ENCODE results near the gene SCUBE3. TPM values are rescaled to one million over a fixed set of nuclear protein-coding genes. Genes with fewer than 3 reads are reported as not detected.

SCUBE3 gene
- total and polyA plus RNA-seq, 2 experiments from 2014 or later, result 0.39 to 1.1 TPM

DNA sequence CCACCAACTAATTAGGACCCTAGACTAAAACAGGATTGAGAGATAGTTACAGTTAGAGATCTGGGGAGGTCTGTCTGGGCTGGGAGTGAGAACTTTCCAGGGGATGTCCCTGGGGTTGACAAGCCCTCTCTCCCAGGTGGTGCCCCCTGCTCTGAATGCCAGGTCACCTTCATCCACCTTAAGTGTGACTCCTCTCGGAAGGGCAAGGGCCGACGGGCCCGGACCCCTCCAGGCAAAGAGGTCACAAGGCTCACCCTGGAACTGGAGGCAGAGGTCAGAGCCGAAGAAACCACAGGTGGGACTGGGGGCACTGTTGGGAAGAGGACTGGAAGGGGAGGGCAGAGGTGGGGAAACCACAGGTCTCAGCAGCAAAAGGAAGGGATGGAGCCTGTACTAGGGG is 28.7 kb downstream of the SCUBE3 start (continued):
- TF ChIP-seq, protein P1, sequence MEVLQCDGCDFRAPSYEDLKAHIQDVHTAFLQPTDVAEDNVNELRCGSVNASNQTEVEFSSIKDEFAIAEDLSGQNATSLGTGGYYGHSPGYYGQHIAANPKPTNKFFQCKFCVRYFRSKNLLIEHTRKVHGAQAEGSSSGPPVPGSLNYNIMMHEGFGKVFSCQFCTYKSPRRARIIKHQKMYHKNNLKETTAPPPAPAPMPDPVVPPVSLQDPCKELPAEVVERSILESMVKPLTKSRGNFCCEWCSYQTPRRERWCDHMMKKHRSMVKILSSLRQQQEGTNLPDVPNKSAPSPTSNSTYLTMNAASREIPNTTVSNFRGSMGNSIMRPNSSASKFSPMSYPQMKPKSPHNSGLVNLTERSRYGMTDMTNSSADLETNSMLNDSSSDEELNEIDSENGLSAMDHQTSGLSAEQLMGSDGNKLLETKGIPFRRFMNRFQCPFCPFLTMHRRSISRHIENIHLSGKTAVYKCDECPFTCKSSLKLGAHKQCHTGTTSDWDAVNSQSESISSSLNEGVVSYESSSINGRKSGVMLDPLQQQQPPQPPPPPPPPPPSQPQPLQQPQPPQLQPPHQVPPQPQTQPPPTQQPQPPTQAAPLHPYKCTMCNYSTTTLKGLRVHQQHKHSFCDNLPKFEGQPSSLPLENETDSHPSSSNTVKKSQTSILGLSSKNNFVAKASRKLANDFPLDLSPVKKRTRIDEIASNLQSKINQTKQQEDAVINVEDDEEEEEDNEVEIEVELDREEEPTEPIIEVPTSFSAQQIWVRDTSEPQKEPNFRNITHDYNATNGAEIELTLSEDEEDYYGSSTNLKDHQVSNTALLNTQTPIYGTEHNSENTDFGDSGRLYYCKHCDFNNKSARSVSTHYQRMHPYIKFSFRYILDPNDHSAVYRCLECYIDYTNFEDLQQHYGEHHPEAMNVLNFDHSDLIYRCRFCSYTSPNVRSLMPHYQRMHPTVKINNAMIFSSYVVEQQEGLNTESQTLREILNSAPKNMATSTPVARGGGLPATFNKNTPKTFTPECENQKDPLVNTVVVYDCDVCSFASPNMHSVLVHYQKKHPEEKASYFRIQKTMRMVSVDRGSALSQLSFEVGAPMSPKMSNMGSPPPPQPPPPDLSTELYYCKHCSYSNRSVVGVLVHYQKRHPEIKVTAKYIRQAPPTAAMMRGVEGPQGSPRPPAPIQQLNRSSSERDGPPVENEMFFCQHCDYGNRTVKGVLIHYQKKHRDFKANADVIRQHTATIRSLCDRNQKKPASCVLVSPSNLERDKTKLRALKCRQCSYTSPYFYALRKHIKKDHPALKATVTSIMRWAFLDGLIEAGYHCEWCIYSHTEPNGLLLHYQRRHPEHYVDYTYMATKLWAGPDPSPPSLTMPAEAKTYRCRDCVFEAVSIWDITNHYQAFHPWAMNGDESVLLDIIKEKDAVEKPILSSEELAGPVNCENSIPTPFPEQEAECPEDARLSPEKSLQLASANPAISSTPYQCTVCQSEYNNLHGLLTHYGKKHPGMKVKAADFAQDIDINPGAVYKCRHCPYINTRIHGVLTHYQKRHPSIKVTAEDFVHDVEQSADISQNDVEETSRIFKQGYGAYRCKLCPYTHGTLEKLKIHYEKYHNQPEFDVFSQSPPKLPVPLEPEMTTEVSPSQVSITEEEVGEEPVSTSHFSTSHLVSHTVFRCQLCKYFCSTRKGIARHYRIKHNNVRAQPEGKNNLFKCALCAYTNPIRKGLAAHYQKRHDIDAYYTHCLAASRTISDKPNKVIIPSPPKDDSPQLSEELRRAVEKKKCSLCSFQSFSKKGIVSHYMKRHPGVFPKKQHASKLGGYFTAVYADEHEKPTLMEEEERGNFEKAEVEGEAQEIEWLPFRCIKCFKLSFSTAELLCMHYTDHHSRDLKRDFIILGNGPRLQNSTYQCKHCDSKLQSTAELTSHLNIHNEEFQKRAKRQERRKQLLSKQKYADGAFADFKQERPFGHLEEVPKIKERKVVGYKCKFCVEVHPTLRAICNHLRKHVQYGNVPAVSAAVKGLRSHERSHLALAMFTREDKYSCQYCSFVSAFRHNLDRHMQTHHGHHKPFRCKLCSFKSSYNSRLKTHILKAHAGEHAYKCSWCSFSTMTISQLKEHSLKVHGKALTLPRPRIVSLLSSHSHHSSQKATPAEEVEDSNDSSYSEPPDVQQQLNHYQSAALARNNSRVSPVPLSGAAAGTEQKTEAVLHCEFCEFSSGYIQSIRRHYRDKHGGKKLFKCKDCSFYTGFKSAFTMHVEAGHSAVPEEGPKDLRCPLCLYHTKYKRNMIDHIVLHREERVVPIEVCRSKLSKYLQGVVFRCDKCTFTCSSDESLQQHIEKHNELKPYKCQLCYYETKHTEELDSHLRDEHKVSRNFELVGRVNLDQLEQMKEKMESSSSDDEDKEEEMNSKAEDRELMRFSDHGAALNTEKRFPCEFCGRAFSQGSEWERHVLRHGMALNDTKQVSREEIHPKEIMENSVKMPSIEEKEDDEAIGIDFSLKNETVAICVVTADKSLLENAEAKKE (CRISPR knock-in tag; IDR thresholded peaks at IDR 0.05), result no peak
- TF ChIP-seq ZNF114 (CRISPR knock-in tag; IDR thresholded peaks at IDR 0.05), result no peak
- no peak for TF ChIP-seq ETS1 (IDR thresholded peaks at IDR 0.05)

DNA sequence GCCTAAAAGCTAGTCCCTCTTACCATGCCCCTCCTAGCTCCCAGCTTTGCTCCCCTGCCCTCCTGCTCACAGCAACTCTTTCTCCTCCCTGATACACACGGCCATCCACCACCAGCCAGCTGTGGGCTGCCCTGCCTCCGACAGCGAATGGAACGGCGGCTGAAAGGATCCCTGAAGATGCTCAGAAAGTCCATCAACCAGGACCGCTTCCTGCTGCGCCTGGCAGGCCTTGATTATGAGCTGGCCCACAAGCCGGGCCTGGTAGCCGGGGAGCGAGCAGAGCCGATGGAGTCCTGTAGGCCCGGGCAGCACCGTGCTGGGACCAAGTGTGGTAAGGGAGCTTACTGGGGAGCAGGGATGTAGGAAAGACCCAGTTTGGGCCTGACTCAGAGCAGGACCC is 29.1 kb downstream of the SCUBE3 start:
- Histone ChIP-seq H3K4me2 (no peak overlapping the region), H3K36me3 (ENCODE audit: insufficient read depth) (no peaks in the 10 kb centered on the region), H3K9me2 (ENCODE audit: insufficient read depth) (no peaks in the 10 kb centered on the region), H3K4me3 (no peak overlapping the region), H3K27ac (ENCODE audit: low read depth) (no peak overlapping the region), H2AFZ (no peak overlapping the region), H4K20me1 (replicated peaks; ENCODE audit: insufficient read depth) (peaks cover 22% of the 10 kb centered on the region), H3K4me1 (ENCODE audit: insufficient read depth) (peaks cover 30% of the 10 kb centered on the region), H3K79me2 (replicated peaks; ENCODE audit: insufficient read depth) (no peaks in the 10 kb centered on the region), H3K27me3 (ENCODE audit: insufficient read depth) (peaks cover 25% of the 10 kb centered on the region), H3F3A (replicated peaks; ENCODE audit: low read depth) (no peaks in the 10 kb centered on the region)
- no peak for DNase-seq (ENCODE audit: low spot score)
- Mint-ChIP-seq H3K36me3 (ENCODE audit: low read depth) (no peaks in the 10 kb centered on the region; the same call in 2 of the 3 replicates), H3K9me3 (no peaks in the 10 kb centered on the region), H3K4me3 (no peak overlapping the region), H3K27me3 (ENCODE audit: insufficient read depth, low read depth, poor library complexity) (peaks cover 34% of the 10 kb centered on the region), H3K4me1 (peaks cover 44% of the 10 kb centered on the region), H3K27ac (no peak overlapping the region)
- ATAC-seq, result no peak
- TF ChIP-seq POLR2AphosphoS5 (IDR thresholded peaks at IDR 0.05; ENCODE audit: low read depth), result no peak
- no peak for TF ChIP-seq ZNF331 (CRISPR knock-in tag; IDR thresholded peaks at IDR 0.05; ENCODE audit: low read depth)
- TF ChIP-seq ETS1 (IDR thresholded peaks at IDR 0.05), result no peak
- TF ChIP-seq REST (IDR thresholded peaks at IDR 0.05; ENCODE audit: unreplicated experiment), result no peak
- TF ChIP-seq CREB1 (CRISPR knock-in tag; IDR thresholded peaks at IDR 0.05; ENCODE audit: low read depth), result no peak
- no peak for TF ChIP-seq ZNF114 (CRISPR knock-in tag; IDR thresholded peaks at IDR 0.05)
- no peak for TF ChIP-seq STAT1 (IDR thresholded peaks at IDR 0.05; ENCODE audit: unreplicated experiment)

Data from GM23338 (cell line).